GM12878 (cell line): ENCODE results near the gene EXPH5. TPM values are rescaled to one million over a fixed set of nuclear protein-coding genes. Genes with fewer than 3 reads are reported as not detected.

Experiments
- ATAC-seq: fragments of 200-7000 bp; cut with Tn5 transposase; 3 replicates; pipeline ENCODE4 v1.9.1; 2020; ENCODE audit warnings: mild to moderate bottlenecking, moderate library complexity
- BruUV-seq: library from RNA; stranded (reverse); fragments of 400-500 nt; replicated peaks from 2 replicates; lab custom pipeline; 2021; lab: Mats Ljungman, UMichigan
- CTCF ChIA-PET: fragments of 300-600 bp; sonication (Branson Sonifier 250); formaldehyde crosslinking; extraction: SDS; loops from one replicate; lab custom pipeline; 2021; ENCODE audit warnings: inconsistent platforms; lab: Yijun Ruan, JAX
- POLR2A ChIA-PET: fragments of 350-600 bp; formaldehyde crosslinking; extraction: SDS; loops from one replicate; lab custom pipeline; 2021; ENCODE audit warnings: inconsistent platforms; lab: Charles Lee
- RAD21 ChIA-PET: fragments of 300-600 bp; sonication (Branson Sonifier 250); formaldehyde crosslinking; loops from one replicate; lab custom pipeline; 2023; ENCODE audit warnings: antibody characterized with exemption; ENCODE audit not compliant: unreplicated experiment; lab: Charles Lee
- SMC1A ChIA-PET: fragments of 300-600 bp; sonication (Branson Sonifier 250); formaldehyde crosslinking; loops from one replicate; lab custom pipeline; 2023; ENCODE audit not compliant: unreplicated experiment, uncharacterized antibody; lab: Charles Lee
- DNase-seq: peaks from one replicate; pipeline ENCODE4 v3.0.0-alpha.2; 2011; ENCODE audit warnings: low read depth, low spot score
- FAIRE-seq: peaks from 3 replicates; lab custom pipeline; 2011; peaks lifted over from hg19 to GRCh38; lab: Jason Lieb, UNC
- H2AFZ ChIP-seq: 2 replicates; pipeline ENCODE4 v1.6.0; 2011; ENCODE audit warnings: low read depth, low read length, control low read depth; ENCODE audit not compliant: control insufficient read depth
- H3K27ac ChIP-seq: 2 replicates; pipeline ENCODE4 v1.5.1; 2011; ENCODE audit warnings: control low read depth; ENCODE audit not compliant: control insufficient read depth, insufficient read depth
- H3K27me3 ChIP-seq, 2 experiments: replicated peaks in 1 of 2; 2 replicates each; pipeline versions ENCODE4 v1.6.0 to v1.6.1; 2011; ENCODE audit warnings: low read length in 1 of 2; ENCODE audit not compliant: control insufficient read depth in 2 of 2, insufficient read depth in 2 of 2
- H3K36me3 ChIP-seq, 2 experiments: 2 replicates each; pipeline ENCODE4 v1.5.1; 2011; ENCODE audit warnings: low read length in 1 of 2; ENCODE audit not compliant: control insufficient read depth in 2 of 2, insufficient read depth in 2 of 2
- H3K4me1 ChIP-seq: 2 replicates; pipeline ENCODE4 v1.6.1; 2011; ENCODE audit warnings: mild to moderate bottlenecking, low read length, moderate library complexity, mixed read lengths; ENCODE audit not compliant: control insufficient read depth, insufficient read depth
- H3K4me2 ChIP-seq: 2 replicates; pipeline ENCODE4 v1.6.0; 2011; ENCODE audit warnings: control low read depth; ENCODE audit not compliant: control insufficient read depth, insufficient read depth
- H3K4me3 ChIP-seq: fragments of 200-600 bp; sonication (generic); 2 replicates; pipeline ENCODE4 v1.5.1; 2016
- H3K79me2 ChIP-seq: 2 replicates; pipeline ENCODE4 v1.6.0; 2011; ENCODE audit warnings: low read length; ENCODE audit not compliant: control insufficient read depth, insufficient read depth
- H3K9ac ChIP-seq: 2 replicates; pipeline ENCODE4 v1.8.0; 2011; ENCODE audit warnings: low read length, control low read depth, mixed read lengths; ENCODE audit not compliant: control insufficient read depth, insufficient read depth
- H3K9me3 ChIP-seq: replicated peaks from 3 replicates; pipeline ENCODE4 v1.5.1; 2011; ENCODE audit warnings: mild to moderate bottlenecking, low read length; ENCODE audit not compliant: control insufficient read depth, insufficient read depth
- H4K20me1 ChIP-seq: 2 replicates; pipeline ENCODE4 v1.6.0; 2011; ENCODE audit not compliant: control insufficient read depth, insufficient read depth
- DPF2 ChIP-seq: fragments of 450-650 bp; IDR thresholded peaks from 2 replicates; pipeline ENCODE4 v1.6.1; 2017; ENCODE audit warnings: mild to moderate bottlenecking
- FOS ChIP-seq: IDR thresholded peaks from 3 replicates; pipeline ENCODE4 v1.6.1; 2011; ENCODE audit warnings: borderline replicate concordance; ENCODE audit not compliant: insufficient read length; ENCODE audit errors: extremely low read depth
- FOXK2 ChIP-seq: fragments of 450-650 bp; IDR thresholded peaks from 2 replicates; pipeline ENCODE4 v1.6.1; 2017; ENCODE audit warnings: mild to moderate bottlenecking, moderate library complexity
- KDM1A ChIP-seq: fragments of 200-600 bp; sonication (generic); IDR thresholded peaks from 2 replicates; pipeline ENCODE4 v1.6.1; 2016; ENCODE audit warnings: borderline replicate concordance
- MTA2 ChIP-seq: fragments of 450-650 bp; IDR thresholded peaks from 2 replicates; pipeline ENCODE4 v1.6.1; 2016; ENCODE audit warnings: low read depth, mild to moderate bottlenecking, moderate library complexity
- NBN ChIP-seq: fragments of 450-650 bp; IDR thresholded peaks from 2 replicates; pipeline ENCODE4 v1.6.1; 2016
- NFXL1 ChIP-seq: fragments of 450-650 bp; IDR thresholded peaks from 2 replicates; pipeline ENCODE4 v1.6.1; 2017; ENCODE audit warnings: antibody characterized with exemption, mild to moderate bottlenecking, borderline replicate concordance
- PML ChIP-seq: IDR thresholded peaks from 2 replicates; pipeline ENCODE4 v1.6.1; 2012; ENCODE audit warnings: low read length, inconsistent platforms
- PRDM15 ChIP-seq: fragments of 450-650 bp; formaldehyde crosslinking; IDR thresholded peaks from 2 replicates; pipeline ENCODE4 v1.4.0; 2020; ENCODE audit warnings: mild to moderate bottlenecking, moderate library complexity
- SP1 ChIP-seq: IDR thresholded peaks from one replicate; pipeline ENCODE4 v1.6.1; 2011; ENCODE audit warnings: low read depth, low read length
- TARDBP ChIP-seq: IDR thresholded peaks from 2 replicates; pipeline ENCODE4 v1.6.1; 2016; ENCODE audit warnings: borderline replicate concordance
- USF1 ChIP-seq: IDR thresholded peaks from 2 replicates; pipeline ENCODE4 v1.6.1; 2011; ENCODE audit warnings: borderline replicate concordance, low read depth, mild to moderate bottlenecking, moderate library complexity, mixed read lengths, low read length; ENCODE audit not compliant: insufficient read depth; ENCODE audit errors: extremely low read length
- ZNF207 ChIP-seq: fragments of 450-650 bp; IDR thresholded peaks from 2 replicates; pipeline ENCODE4 v1.6.1; 2014; ENCODE audit warnings: antibody characterized with exemption, mild to moderate bottlenecking, borderline replicate concordance
- WGBS: methylation state at CpG from one replicate; pipeline ENCODE4 v1.1.6; 2016; ENCODE audit warnings: low lambda C conversion rate; ENCODE audit not compliant: insufficient replicate concordance, insufficient coverage; ENCODE audit errors: missing lambda C conversion rate; 5-methylcytosine and 5-hydroxymethylcytosine counted together
- in situ Hi-C: fragments of 300-500 bp; cut with MboI; formaldehyde crosslinking; loops from 9 replicates; pipeline ENCODE4 v1.14.3; 2018; ENCODE audit warnings: mixed read lengths
- intact Hi-C: fragments of 100-400 bp; cut with micrococcal nuclease; formaldehyde crosslinking; loops from one replicate; pipeline ENCODE4 v1.14.2; 2022; ENCODE audit not compliant: unreplicated experiment
- polyA plus RNA-seq, 11 experiments: library from polyadenylated mRNA; depleted of rRNA in 4 of 11; unstranded in 6 of 11; stranded (reverse) in 5 of 11; fragments of >200 nt; fragmentation: Nextera tagmentation in 4 of 11; fragmentation: Illumina TruSeq in 1 of 11; extraction: Ambion mirVana in 4 of 11; extraction: Trizol in 1 of 11; gene quantifications; 1 replicate in 1 of 11; 2 replicates in 10 of 11; pipeline versions ENCODE4 v1.2.1 to v1.2.3, GENCODE V29; 2011 to 2016; ENCODE audit warnings: inconsistent platforms in 2 of 11, missing spikeins in 2 of 11, low read depth in 1 of 11
- total RNA-seq, 4 experiments: library from RNA; depleted of rRNA in 3 of 4; stranded (reverse); fragments of >200 nt in 3 of 4; fragmentation: Illumina TruSeq in 1 of 4; extraction: Trizol in 1 of 4; gene quantifications; 2 replicates each; pipeline versions ENCODE4 v1.2.1 to v1.2.3, GENCODE V29; 2013 to 2021

EXPH5 gene
- total and polyA plus RNA-seq, 10 of the 15 experiments (the other 5 are each of a cell fraction or from before 2014, with no cell fraction given), result 0.69 to 11.1 (median 4.3) TPM

- no peaks in the 10 kb centered on the region for H3K27me3 ChIP-seq
- 33% methylated on average over 3 of the region's 3 CpGs for WGBS
- ChIA-PET SMC1A (no interaction called here), RAD21 (no interaction called here), POLR2A (no interaction called here), CTCF (interaction anchor here (0.7 kb wide), 1 partner anchor 19 kb away, joined by 3 read pairs; no protein-coding TSS in a partner anchor)
- no peak for DNase-seq
- no peak overlapping the region for H2AFZ ChIP-seq
- ATAC-seq, result no peak
- no peak overlapping the region for H3K4me3 ChIP-seq
- H3K4me1 ChIP-seq, result no peaks in the 10 kb centered on the region
- in situ Hi-C loops (no loop called here), intact Hi-C loops (no loop called here)
- H3K79me2 ChIP-seq, result no peaks in the 10 kb centered on the region
- TSS peak; percentile 22 for BruUV-seq
- H3K9ac ChIP-seq, result no peak overlapping the region
- no peak for TF ChIP-seq FOS
- H3K9me3 ChIP-seq, result peaks cover 4% of the 10 kb centered on the region; the same call in 2 of the 3 replicates
- H3K27ac ChIP-seq, result no peak overlapping the region
- no peak overlapping the region for H3K4me2 ChIP-seq
- FAIRE-seq, result no peak
- H3K36me3 ChIP-seq, result 0 out of 4 replicates have a peak, but pooled peaks cover 0 to 3% of the 10 kb centered on the region in 2 experiments
- H4K20me1 ChIP-seq, result no peaks in the 10 kb centered on the region
Measured at GRCh38 chr11:108508653-108509593, 84.6 kb downstream of the EXPH5 start.

GRCh38 chr11:108501396-108501795, 92.2 kb downstream of the EXPH5 start:
- WGBS, result 94% methylated on average over 5 of the region's 5 CpGs
- Histone ChIP-seq H3K9me3 (no peaks in the 10 kb centered on the region), H4K20me1 (no peaks in the 10 kb centered on the region), H3K36me3 (no peaks in the 10 kb centered on the region), H3K27ac (no peak overlapping the region), H3K4me3 (no peak overlapping the region), H3K4me2 (no peak overlapping the region), H3K27me3 (no peaks in the 10 kb centered on the region), H3K4me1 (no peaks in the 10 kb centered on the region), H3K9ac (no peak overlapping the region), H3K79me2 (peaks cover 8% of the 10 kb centered on the region), H2AFZ (no peak overlapping the region)
- DNase-seq, result no peak
- ATAC-seq, result no peak
- CTCF ChIA-PET, result interaction anchor here (1.2 kb wide), 1 partner anchor 135 kb away, joined by 5 read pairs; no protein-coding TSS in a partner anchor
- POLR2A ChIA-PET, result no interaction called here
- SMC1A ChIA-PET, result interaction anchor here (0.8 kb wide), 1 partner anchor 30 kb away, joined by 3 read pairs; no protein-coding TSS in a partner anchor
- no peak for FAIRE-seq
- in situ Hi-C loops, result no loop called here
- intact Hi-C loops, result no loop called here
- RAD21 ChIA-PET, result no interaction called here
- BruUV-seq, result no TSS peak
- TF ChIP-seq SP1 (no peak), MTA2 (no peak), NBN (no peak), ZNF207 (no peak), PRDM15 (no peak), DPF2 (no peak), TARDBP (no peak), PML (no peak), FOXK2 (no peak), KDM1A (no peak), USF1 (no peak), NFXL1 (no peak)
